C4-2B (cell line): ENCODE measurements around the gene CLEC11A.

Experiments used
- ZFX ChIP-seq: fragments of 450-650 bp; IDR thresholded peaks from 2 replicates; pipeline ENCODE4 v1.6.1; 2017
- TF ChIP-seq, protein P1 (sequence below): fragments of 450-650 bp; conservative IDR thresholded peaks from 2 replicates; pipeline ENCODE4 v1.5.1; 2017; ENCODE audit warnings: mild to moderate bottlenecking

DNA sequence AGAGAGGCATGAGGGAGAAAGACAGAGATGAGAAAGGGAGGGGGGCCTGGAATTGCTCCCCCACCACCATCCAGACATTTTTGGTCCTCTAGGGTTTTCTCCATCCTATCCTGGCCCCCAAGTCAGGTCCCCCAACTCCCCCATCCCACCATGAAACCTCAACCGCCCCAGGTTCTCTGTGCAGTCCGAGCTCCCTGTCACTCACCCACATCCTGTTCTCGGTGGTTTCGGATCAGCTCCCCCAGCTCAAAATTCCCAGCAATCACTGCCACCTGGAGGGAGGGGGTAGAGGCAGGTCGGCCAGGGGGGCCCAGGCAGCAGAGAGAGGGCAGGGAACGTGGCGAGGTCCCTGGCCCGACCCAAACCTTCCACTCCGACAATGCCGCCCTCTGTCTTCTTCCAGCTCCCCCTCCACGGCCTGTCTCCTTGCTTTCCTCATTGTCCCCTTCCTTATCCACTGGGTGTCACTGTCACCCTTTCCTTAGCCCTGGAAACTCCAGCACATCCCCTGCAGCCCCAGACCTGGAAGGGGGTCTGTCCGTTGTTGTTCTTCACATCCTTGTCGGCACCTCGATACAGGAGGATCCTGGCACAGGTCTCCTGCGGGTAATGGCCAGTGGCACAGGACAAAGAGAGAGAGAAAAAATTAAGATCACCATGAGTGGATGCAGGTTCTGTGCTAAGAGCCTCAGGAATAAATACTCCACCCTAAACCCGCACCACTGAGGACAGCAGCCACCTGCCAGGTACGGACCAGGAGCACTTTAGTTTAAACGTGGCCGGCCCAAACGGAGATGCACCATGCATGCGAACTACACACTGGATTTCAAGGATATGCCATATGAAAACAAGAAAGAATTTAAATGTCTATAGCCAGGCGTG, 19.0 kb upstream of the CLEC11A start:
- TF ChIP-seq, protein P1, sequence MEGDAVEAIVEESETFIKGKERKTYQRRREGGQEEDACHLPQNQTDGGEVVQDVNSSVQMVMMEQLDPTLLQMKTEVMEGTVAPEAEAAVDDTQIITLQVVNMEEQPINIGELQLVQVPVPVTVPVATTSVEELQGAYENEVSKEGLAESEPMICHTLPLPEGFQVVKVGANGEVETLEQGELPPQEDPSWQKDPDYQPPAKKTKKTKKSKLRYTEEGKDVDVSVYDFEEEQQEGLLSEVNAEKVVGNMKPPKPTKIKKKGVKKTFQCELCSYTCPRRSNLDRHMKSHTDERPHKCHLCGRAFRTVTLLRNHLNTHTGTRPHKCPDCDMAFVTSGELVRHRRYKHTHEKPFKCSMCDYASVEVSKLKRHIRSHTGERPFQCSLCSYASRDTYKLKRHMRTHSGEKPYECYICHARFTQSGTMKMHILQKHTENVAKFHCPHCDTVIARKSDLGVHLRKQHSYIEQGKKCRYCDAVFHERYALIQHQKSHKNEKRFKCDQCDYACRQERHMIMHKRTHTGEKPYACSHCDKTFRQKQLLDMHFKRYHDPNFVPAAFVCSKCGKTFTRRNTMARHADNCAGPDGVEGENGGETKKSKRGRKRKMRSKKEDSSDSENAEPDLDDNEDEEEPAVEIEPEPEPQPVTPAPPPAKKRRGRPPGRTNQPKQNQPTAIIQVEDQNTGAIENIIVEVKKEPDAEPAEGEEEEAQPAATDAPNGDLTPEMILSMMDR: peak; percentile 51; the same call in 1 of the 2 replicates
- no peak for TF ChIP-seq ZFX
